NCI-H187 (cell line): Measurements from ENCODE around the gene C1QTNF6.

Experiments
- DNase-seq, 2 experiments: peaks; one replicate each; lab custom pipeline; 2025; lab: John Stamatoyannopoulos, UW

C1QTNF6 gene

GRCh38 chr22:37162221-37163095 is 25.6 kb downstream of the C1QTNF6 start:
- no peak for DNase-seq

- no peak for DNase-seq
Measured at GRCh38 chr22:37161443-37161842, 26.6 kb downstream of the C1QTNF6 start.

- no peak for DNase-seq
Measured at GRCh38 chr22:37160027-37160426, 28.0 kb downstream of the C1QTNF6 start.

- DNase-seq, result no peak
Measured at GRCh38 chr22:37158963-37159290, 29.1 kb downstream of the C1QTNF6 start.

GRCh38 chr22:37157516-37158285 is 30.3 kb downstream of the C1QTNF6 start:
- DNase-seq, result no peak

- DNase-seq, result no peak
Measured at GRCh38 chr22:37156686-37157435, 31.2 kb downstream of the C1QTNF6 start.

GRCh38 chr22:37155971-37156370 is 32.1 kb downstream of the C1QTNF6 start:
- no peak for DNase-seq

- no peak for DNase-seq
Measured at GRCh38 chr22:37154925-37155712, 32.9 kb downstream of the C1QTNF6 start.

GRCh38 chr22:37153901-37154300 is 34.1 kb downstream of the C1QTNF6 start:
- no peak for DNase-seq

- DNase-seq, result no peak
Measured at GRCh38 chr22:37151401-37151800, 36.6 kb downstream of the C1QTNF6 start.

GRCh38 chr22:37150701-37151100 is 37.3 kb downstream of the C1QTNF6 start:
- DNase-seq, result no peak

- no peak for DNase-seq
Measured at GRCh38 chr22:37148742-37149665, 39.0 kb downstream of the C1QTNF6 start.

GRCh38 chr22:37148031-37148651 is 39.9 kb downstream of the C1QTNF6 start:
- DNase-seq, result no peak

GRCh38 chr22:37147186-37147990 is 40.7 kb downstream of the C1QTNF6 start:
- DNase-seq, result no peak

GRCh38 chr22:37146507-37147180 is 41.4 kb downstream of the C1QTNF6 start:
- DNase-seq, result no peak

GRCh38 chr22:37146051-37146385 is 42.0 kb downstream of the C1QTNF6 start:
- DNase-seq, result no peak

- DNase-seq, result no peak
Measured at GRCh38 chr22:37145180-37146050, 42.6 kb downstream of the C1QTNF6 start.

GRCh38 chr22:37144180-37144554 is 43.9 kb downstream of the C1QTNF6 start:
- DNase-seq, result no peak
